ENCODE measurements around the gene EBF4.

EBF4 gene

DNA sequence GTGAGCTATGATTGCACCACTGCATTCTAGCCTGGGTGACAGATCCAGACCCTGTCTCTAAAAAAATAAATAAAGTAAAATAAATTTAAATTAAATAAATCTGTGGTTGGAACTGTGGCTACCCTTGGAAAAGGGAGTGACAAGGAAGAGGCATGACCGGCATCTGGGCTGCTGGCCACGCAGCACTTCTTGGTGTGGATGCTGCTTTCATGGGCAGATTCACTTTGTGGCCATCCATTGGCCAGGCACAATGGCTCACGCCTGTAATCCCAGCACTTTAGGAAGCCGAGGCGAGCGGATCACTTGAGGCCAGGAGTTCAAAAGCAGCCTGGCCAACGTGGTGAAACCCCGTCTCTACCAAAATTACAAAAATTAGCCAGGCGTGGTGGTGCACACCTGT, 16.1 kb downstream of the EBF4 start:
- Histone ChIP-seq H3F3A (ENCODE audit: control insufficient read depth, insufficient read depth) (no peaks in the 10 kb centered on the region), H3K27me3 (ENCODE audit: control insufficient read depth, low read length) (peaks cover 45% of the 10 kb centered on the region), H3K36me3 (ENCODE audit: control insufficient read depth, low read length) (no peaks in the 10 kb centered on the region), H3K27ac (ENCODE audit: low read depth, low read length) (no peak overlapping the region), H4K20me1 (ENCODE audit: control insufficient read depth, insufficient read depth, low read depth, low read length) (no peaks in the 10 kb centered on the region), H3K9me3 (ENCODE audit: control insufficient read depth, insufficient read depth, low read length) (no peaks in the 10 kb centered on the region), H3K79me2 (ENCODE audit: control insufficient read depth, low read length) (no peaks in the 10 kb centered on the region), H3K9me2 (replicated peaks; ENCODE audit: control insufficient read depth, low read length) (no peaks in the 10 kb centered on the region), H3K4me1 (ENCODE audit: control insufficient read depth, low read length) (no peaks in the 10 kb centered on the region), H3K4me3 (ENCODE audit: low read length) (no peak overlapping the region), H3K4me2 (ENCODE audit: low read length) (no peak overlapping the region)
- no peak for TF ChIP-seq EZH2phosphoT487 (IDR thresholded peaks at IDR 0.05; ENCODE audit: borderline replicate concordance, low read length)
- TF ChIP-seq, protein P1, sequence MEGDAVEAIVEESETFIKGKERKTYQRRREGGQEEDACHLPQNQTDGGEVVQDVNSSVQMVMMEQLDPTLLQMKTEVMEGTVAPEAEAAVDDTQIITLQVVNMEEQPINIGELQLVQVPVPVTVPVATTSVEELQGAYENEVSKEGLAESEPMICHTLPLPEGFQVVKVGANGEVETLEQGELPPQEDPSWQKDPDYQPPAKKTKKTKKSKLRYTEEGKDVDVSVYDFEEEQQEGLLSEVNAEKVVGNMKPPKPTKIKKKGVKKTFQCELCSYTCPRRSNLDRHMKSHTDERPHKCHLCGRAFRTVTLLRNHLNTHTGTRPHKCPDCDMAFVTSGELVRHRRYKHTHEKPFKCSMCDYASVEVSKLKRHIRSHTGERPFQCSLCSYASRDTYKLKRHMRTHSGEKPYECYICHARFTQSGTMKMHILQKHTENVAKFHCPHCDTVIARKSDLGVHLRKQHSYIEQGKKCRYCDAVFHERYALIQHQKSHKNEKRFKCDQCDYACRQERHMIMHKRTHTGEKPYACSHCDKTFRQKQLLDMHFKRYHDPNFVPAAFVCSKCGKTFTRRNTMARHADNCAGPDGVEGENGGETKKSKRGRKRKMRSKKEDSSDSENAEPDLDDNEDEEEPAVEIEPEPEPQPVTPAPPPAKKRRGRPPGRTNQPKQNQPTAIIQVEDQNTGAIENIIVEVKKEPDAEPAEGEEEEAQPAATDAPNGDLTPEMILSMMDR (IDR thresholded peaks at IDR 0.05; ENCODE audit: low read depth, low read length, poor library complexity, severe bottlenecking): no peak

DNA sequence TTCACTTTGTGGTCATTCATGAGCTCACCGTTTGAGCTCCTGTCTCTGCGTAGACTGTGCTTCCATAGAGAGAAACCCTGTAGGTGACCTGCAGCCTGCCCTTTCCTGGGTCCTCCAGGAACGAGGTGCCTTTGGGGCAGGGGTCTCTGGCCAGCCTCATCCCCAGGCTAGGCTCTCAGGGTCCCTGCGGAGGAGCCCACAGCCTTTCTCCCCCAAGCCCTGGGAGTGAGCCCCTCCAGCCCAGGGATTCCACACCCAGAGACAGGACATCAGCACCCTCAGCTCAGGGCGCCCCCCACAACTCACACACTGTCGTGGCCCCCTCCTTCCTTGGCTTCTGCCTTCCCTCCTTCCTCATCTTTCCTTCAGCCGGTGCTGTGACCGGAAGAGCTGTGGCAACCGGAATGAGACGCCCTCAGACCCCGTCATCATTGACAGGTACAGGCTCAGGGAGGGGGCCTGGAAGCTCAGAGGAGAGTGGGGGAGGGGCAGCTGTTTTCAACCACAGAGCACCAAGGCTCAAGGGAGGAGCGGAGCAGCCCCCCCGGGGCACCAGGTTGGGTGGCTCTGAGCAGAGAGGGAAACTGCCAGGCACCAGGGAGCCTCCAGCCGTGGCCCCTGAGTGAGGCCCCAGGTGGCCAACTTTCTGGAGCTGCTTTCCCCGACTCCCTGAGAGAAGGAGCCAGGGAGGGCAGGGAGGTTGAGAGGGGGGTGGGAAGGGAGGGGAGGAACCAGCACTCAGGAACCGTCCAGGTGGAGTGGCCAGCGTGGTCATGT, 16.8 kb downstream of the EBF4 start:
- H3K36me3 ChIP-seq (ENCODE audit: control insufficient read depth, low read length): no peaks in the 10 kb centered on the region
- TF ChIP-seq EZH2phosphoT487 (IDR thresholded peaks at IDR 0.05; ENCODE audit: borderline replicate concordance, low read length): no peak
- TF ChIP-seq, protein P1 (IDR thresholded peaks at IDR 0.05; ENCODE audit: low read depth, low read length, poor library complexity, severe bottlenecking): no peak
- H3K79me2 ChIP-seq (ENCODE audit: control insufficient read depth, low read length): no peaks in the 10 kb centered on the region
- no peaks in the 10 kb centered on the region for H4K20me1 ChIP-seq (ENCODE audit: control insufficient read depth, insufficient read depth, low read depth, low read length)
- H3K4me3 ChIP-seq (ENCODE audit: low read length): no peak overlapping the region
- no peak overlapping the region for H3K4me2 ChIP-seq (ENCODE audit: low read length)
- no peaks in the 10 kb centered on the region for H3F3A ChIP-seq (ENCODE audit: control insufficient read depth, insufficient read depth)
- H3K9me2 ChIP-seq (replicated peaks; ENCODE audit: control insufficient read depth, low read length): no peaks in the 10 kb centered on the region
- no peaks in the 10 kb centered on the region for H3K4me1 ChIP-seq (ENCODE audit: control insufficient read depth, low read length)
- peaks cover 45% of the 10 kb centered on the region for H3K27me3 ChIP-seq (ENCODE audit: control insufficient read depth, low read length)
- no peak overlapping the region for H3K27ac ChIP-seq (ENCODE audit: low read depth, low read length)
- no peaks in the 10 kb centered on the region for H3K9me3 ChIP-seq (ENCODE audit: control insufficient read depth, insufficient read depth, low read length)

DNA sequence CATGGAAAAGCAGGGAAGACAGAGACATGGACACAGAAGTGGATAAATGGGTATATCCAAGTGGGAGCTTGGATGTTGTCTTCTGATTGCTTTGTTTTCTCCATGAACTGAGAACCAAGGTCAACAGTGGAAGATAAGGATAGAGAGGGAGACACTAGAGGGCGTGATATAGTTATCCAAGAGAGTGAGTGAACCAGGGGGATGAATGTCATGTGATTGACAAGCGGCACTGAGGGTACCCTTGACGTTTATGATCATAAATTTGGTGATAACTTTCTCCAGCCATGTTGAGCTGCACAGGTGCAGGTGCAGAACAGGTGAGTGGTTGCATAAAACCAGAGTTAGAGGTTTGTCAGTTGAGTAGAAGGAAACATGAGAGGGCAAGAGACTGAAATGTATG, 20.7 kb downstream of the EBF4 start:
- H3F3A ChIP-seq (ENCODE audit: control insufficient read depth, insufficient read depth): no peaks in the 10 kb centered on the region
- no peak for TF ChIP-seq EZH2phosphoT487 (IDR thresholded peaks at IDR 0.05; ENCODE audit: borderline replicate concordance, low read length)
- TF ChIP-seq, protein P1 (IDR thresholded peaks at IDR 0.05; ENCODE audit: low read depth, low read length, poor library complexity, severe bottlenecking): peak; percentile 68

More for the DNA sequence above, 20.7 kb downstream of the EBF4 start:
- Histone ChIP-seq H3K4me3 (ENCODE audit: low read length) (no peak overlapping the region), H3K4me1 (ENCODE audit: control insufficient read depth, low read length) (no peaks in the 10 kb centered on the region), H3K27ac (ENCODE audit: low read depth, low read length) (no peak overlapping the region), H4K20me1 (ENCODE audit: control insufficient read depth, insufficient read depth, low read depth, low read length) (no peaks in the 10 kb centered on the region), H3K9me2 (replicated peaks; ENCODE audit: control insufficient read depth, low read length) (no peaks in the 10 kb centered on the region), H3K36me3 (ENCODE audit: control insufficient read depth, low read length) (no peaks in the 10 kb centered on the region), H3K27me3 (ENCODE audit: control insufficient read depth, low read length) (peaks cover 34% of the 10 kb centered on the region), H3K9me3 (ENCODE audit: control insufficient read depth, insufficient read depth, low read length) (no peaks in the 10 kb centered on the region), H3K4me2 (ENCODE audit: low read length) (no peak overlapping the region), H3K79me2 (ENCODE audit: control insufficient read depth, low read length) (no peaks in the 10 kb centered on the region)

All from DOHH2 (cell line).